ENCODE results near the gene JAM3.
"Not testable (repeated sequence)": the region's sequence is repeated elsewhere in the genome, so short reads cannot be mapped to it uniquely, and the experiment has no call there.

JAM3 gene

GRCh38 chr11:134092006-134092405 is 23.1 kb downstream of the JAM3 start:
- H3K27ac Mint-ChIP-seq; H3K27me3 Mint-ChIP-seq; H3K4me3 Mint-ChIP-seq; H3K4me1 Mint-ChIP-seq (ENCODE audit: low read depth); H3K36me3 Mint-ChIP-seq (ENCODE audit: low read depth); H3K9me3 Mint-ChIP-seq: not testable (repeated sequence)

GRCh38 chr11:134097166-134097565 is 28.3 kb downstream of the JAM3 start:
- no peaks in the 10 kb centered on the region for H3K9me3 Mint-ChIP-seq

GRCh38 chr11:134098566-134099184 is 29.8 kb downstream of the JAM3 start:
- H3K36me3 Mint-ChIP-seq (ENCODE audit: low read depth), result peaks cover 5% of the 10 kb centered on the region
- no peaks in the 10 kb centered on the region for H3K4me1 Mint-ChIP-seq (ENCODE audit: low read depth)
- no peaks in the 10 kb centered on the region for H3K27me3 Mint-ChIP-seq
- peaks cover 5% of the 10 kb centered on the region for H3K9me3 Mint-ChIP-seq
- no peak overlapping the region for H3K27ac Mint-ChIP-seq
- H3K4me3 Mint-ChIP-seq, result no peak overlapping the region

More at GRCh38 chr11:134097166-134097565, 28.3 kb downstream of the JAM3 start:
- no peak overlapping the region for H3K4me3 Mint-ChIP-seq
- no peak overlapping the region for H3K27ac Mint-ChIP-seq
- H3K36me3 Mint-ChIP-seq (ENCODE audit: low read depth), result no peaks in the 10 kb centered on the region
- no peaks in the 10 kb centered on the region for H3K27me3 Mint-ChIP-seq
- H3K4me1 Mint-ChIP-seq (ENCODE audit: low read depth), result peaks cover 4% of the 10 kb centered on the region

GRCh38 chr11:134100171-134100570 is 31.3 kb downstream of the JAM3 start:
- no peak overlapping the region for H3K4me3 Mint-ChIP-seq
- H3K27ac Mint-ChIP-seq, result no peak overlapping the region
- peaks cover 12% of the 10 kb centered on the region for H3K9me3 Mint-ChIP-seq
- H3K36me3 Mint-ChIP-seq (ENCODE audit: low read depth), result peaks cover 5% of the 10 kb centered on the region
- H3K4me1 Mint-ChIP-seq (ENCODE audit: low read depth), result no peaks in the 10 kb centered on the region
- H3K27me3 Mint-ChIP-seq, result no peaks in the 10 kb centered on the region

- Mint-ChIP-seq H3K4me3 (no peak overlapping the region), H3K27ac (no peak overlapping the region), H3K36me3 (ENCODE audit: low read depth) (peaks cover 5% of the 10 kb centered on the region), H3K27me3 (no peaks in the 10 kb centered on the region), H3K4me1 (ENCODE audit: low read depth) (no peaks in the 10 kb centered on the region), H3K9me3 (peaks cover 12% of the 10 kb centered on the region)
These were observed 32.4 kb downstream of the JAM3 start for GRCh38 chr11:134101282-134101681.

GRCh38 chr11:134110252-134110815 is 41.5 kb downstream of the JAM3 start:
- Mint-ChIP-seq H3K4me3 (no peak overlapping the region), H3K27ac (no peak overlapping the region), H3K9me3 (peaks cover 6% of the 10 kb centered on the region), H3K36me3 (ENCODE audit: low read depth) (peaks cover 7% of the 10 kb centered on the region), H3K27me3 (no peaks in the 10 kb centered on the region), H3K4me1 (ENCODE audit: low read depth) (no peaks in the 10 kb centered on the region)

GRCh38 chr11:134113787-134114186 is 44.9 kb downstream of the JAM3 start:
- not testable (repeated sequence) for H3K36me3 Mint-ChIP-seq (ENCODE audit: low read depth); H3K4me3 Mint-ChIP-seq; H3K9me3 Mint-ChIP-seq; H3K27me3 Mint-ChIP-seq; H3K27ac Mint-ChIP-seq; H3K4me1 Mint-ChIP-seq (ENCODE audit: low read depth)

GRCh38 chr11:134116210-134116609 is 47.3 kb downstream of the JAM3 start:
- H3K4me1 Mint-ChIP-seq (ENCODE audit: low read depth), result no peaks in the 10 kb centered on the region
- no peaks in the 10 kb centered on the region for H3K27me3 Mint-ChIP-seq
- no peak overlapping the region for H3K27ac Mint-ChIP-seq
- H3K4me3 Mint-ChIP-seq, result no peak overlapping the region
- H3K9me3 Mint-ChIP-seq, result no peaks in the 10 kb centered on the region
- peaks cover 7% of the 10 kb centered on the region for H3K36me3 Mint-ChIP-seq (ENCODE audit: low read depth)

- Mint-ChIP-seq H3K4me1 (ENCODE audit: low read depth) (no peaks in the 10 kb centered on the region), H3K27ac (no peak overlapping the region), H3K9me3 (no peaks in the 10 kb centered on the region), H3K27me3 (peaks cover 8% of the 10 kb centered on the region), H3K4me3 (no peak overlapping the region), H3K36me3 (ENCODE audit: low read depth) (no peaks in the 10 kb centered on the region)
These were observed 49.1 kb downstream of the JAM3 start for GRCh38 chr11:134118006-134118405.

GRCh38 chr11:134119094-134119493 is 50.2 kb downstream of the JAM3 start:
- Mint-ChIP-seq H3K27ac (no peak overlapping the region), H3K9me3 (no peaks in the 10 kb centered on the region), H3K36me3 (ENCODE audit: low read depth) (no peaks in the 10 kb centered on the region), H3K27me3 (peaks cover 18% of the 10 kb centered on the region), H3K4me3 (no peak overlapping the region), H3K4me1 (ENCODE audit: low read depth) (no peaks in the 10 kb centered on the region)

GRCh38 chr11:134120143-134120850 is 51.4 kb downstream of the JAM3 start:
- no peak overlapping the region for H3K4me3 Mint-ChIP-seq
- peaks cover 4% of the 10 kb centered on the region for H3K4me1 Mint-ChIP-seq (ENCODE audit: low read depth)
- no peaks in the 10 kb centered on the region for H3K9me3 Mint-ChIP-seq
- H3K27ac Mint-ChIP-seq, result no peak overlapping the region
- H3K27me3 Mint-ChIP-seq, result peaks cover 27% of the 10 kb centered on the region
- H3K36me3 Mint-ChIP-seq (ENCODE audit: low read depth), result no peaks in the 10 kb centered on the region

GRCh38 chr11:134120921-134121526 is 52.2 kb downstream of the JAM3 start:
- peaks cover 10% of the 10 kb centered on the region for H3K4me1 Mint-ChIP-seq (ENCODE audit: low read depth)
- H3K4me3 Mint-ChIP-seq, result no peak overlapping the region
- H3K36me3 Mint-ChIP-seq (ENCODE audit: low read depth), result no peaks in the 10 kb centered on the region
- no peaks in the 10 kb centered on the region for H3K9me3 Mint-ChIP-seq
- peaks cover 34% of the 10 kb centered on the region for H3K27me3 Mint-ChIP-seq
- no peak overlapping the region for H3K27ac Mint-ChIP-seq

GRCh38 chr11:134124660-134125451 is 56.0 kb downstream of the JAM3 start:
- H3K4me1 Mint-ChIP-seq (ENCODE audit: low read depth), result peaks cover 12% of the 10 kb centered on the region
- H3K27ac Mint-ChIP-seq, result no peak overlapping the region
- peak overlapping the region; percentile 35 for H3K4me3 Mint-ChIP-seq
- H3K27me3 Mint-ChIP-seq, result peaks cover 39% of the 10 kb centered on the region
- H3K36me3 Mint-ChIP-seq (ENCODE audit: low read depth), result no peaks in the 10 kb centered on the region
- no peaks in the 10 kb centered on the region for H3K9me3 Mint-ChIP-seq

- Mint-ChIP-seq H3K4me3 (no peak overlapping the region), H3K4me1 (ENCODE audit: low read depth) (peaks cover 12% of the 10 kb centered on the region), H3K36me3 (ENCODE audit: low read depth) (no peaks in the 10 kb centered on the region), H3K9me3 (no peaks in the 10 kb centered on the region), H3K27me3 (peaks cover 39% of the 10 kb centered on the region), H3K27ac (no peak overlapping the region)
These were observed 56.6 kb downstream of the JAM3 start for GRCh38 chr11:134125507-134125906.

All from stimulated activated naive CD8-positive, alpha-beta T cell treated with anti-CD3 and anti-CD28 coated beads, Interleukin-15, Interleukin-2, amounts not matched to agents 100 ng/mL and 50 ng/mL, for 24 hours (primary cell).